IMR-90 (cell line): ENCODE measurements around the gene P2RX3. TPM values are rescaled to one million over a fixed set of nuclear protein-coding genes. Genes with fewer than 3 reads are reported as not detected.
A peak's percentile ranks its signal among the peaks of the same experiment; 100 is the strongest.

Source experiments
- ATAC-seq: fragments of 200-7000 bp; cut with Tn5 transposase; 2 replicates; pipeline ENCODE4 v1.9.1; 2020; ENCODE audit warnings: low read depth, mild to moderate bottlenecking, moderate library complexity
- BruUV-seq: library from RNA; stranded (reverse); fragments of 400-500 nt; replicated peaks from 2 replicates; lab custom pipeline; 2021; lab: Mats Ljungman, UMichigan
- CTCF ChIA-PET: fragments of 300-600 bp; formaldehyde crosslinking; extraction: SDS; loops from one replicate; lab custom pipeline; 2021; ENCODE audit warnings: antibody characterized with exemption; lab: Yijun Ruan, JAX
- POLR2A ChIA-PET: fragments of 300-600 bp; sonication (Branson Sonifier 250); formaldehyde crosslinking; loops from one replicate; lab custom pipeline; 2022; ENCODE audit warnings: antibody characterized with exemption; ENCODE audit not compliant: unreplicated experiment; lab: Charles Lee
- DNase-seq: peaks from one replicate; pipeline ENCODE4 v3.0.0; 2013
- H2AFZ ChIP-seq: replicated peaks from 2 replicates; pipeline ENCODE3; 2013; ENCODE audit warnings: low read length, mild to moderate bottlenecking; ENCODE audit not compliant: poor library complexity
- H2AK5ac ChIP-seq: 2 replicates; pipeline ENCODE4 v1.6.1; 2013; ENCODE audit warnings: low read depth, low read length, inconsistent platforms
- H2AK9ac ChIP-seq: replicated peaks from 2 replicates; pipeline ENCODE3; 2013; ENCODE audit warnings: mild to moderate bottlenecking, low read depth, low read length, moderate library complexity; ENCODE audit not compliant: poor library complexity
- H2BK120ac ChIP-seq: 2 replicates; pipeline ENCODE4 v1.6.1; 2013; ENCODE audit warnings: low read depth, low read length, inconsistent platforms
- H2BK15ac ChIP-seq: 3 replicates; pipeline ENCODE4 v1.6.1; 2013; ENCODE audit warnings: low read depth, low read length, inconsistent platforms
- H2BK20ac ChIP-seq: 2 replicates; pipeline ENCODE4 v1.6.1; 2013; ENCODE audit warnings: low read depth, mild to moderate bottlenecking, inconsistent platforms, low read length, moderate library complexity
- H2BK5ac ChIP-seq: 2 replicates; pipeline ENCODE4 v1.6.1; 2013; ENCODE audit warnings: mild to moderate bottlenecking, low read depth, low read length, inconsistent platforms; ENCODE audit not compliant: poor library complexity, severe bottlenecking
- H3K14ac ChIP-seq: replicated peaks from 2 replicates; pipeline ENCODE4 v1.6.1; 2013; ENCODE audit warnings: low read depth, low read length, inconsistent platforms
- H3K18ac ChIP-seq: 2 replicates; pipeline ENCODE4 v1.6.1; 2013; ENCODE audit warnings: low read depth, low read length, control low read depth
- H3K23ac ChIP-seq: 2 replicates; pipeline ENCODE4 v1.6.1; 2013; ENCODE audit warnings: low read depth, low read length, inconsistent platforms
- H3K27ac ChIP-seq: 2 replicates; pipeline ENCODE4 v1.5.1; 2013; ENCODE audit warnings: mild to moderate bottlenecking, control low read depth, low read length; ENCODE audit not compliant: insufficient read depth
- H3K27me3 ChIP-seq: 2 replicates; pipeline ENCODE4 v1.6.1; 2013; ENCODE audit warnings: low read length; ENCODE audit not compliant: control insufficient read depth, insufficient read depth
- H3K36me3 ChIP-seq: 2 replicates; pipeline ENCODE4 v1.6.1; 2013; ENCODE audit warnings: low read length, mixed read lengths; ENCODE audit not compliant: control insufficient read depth, insufficient read depth
- H3K4ac ChIP-seq: 2 replicates; pipeline ENCODE4 v1.6.1; 2013; ENCODE audit warnings: low read depth, low read length, inconsistent platforms
- H3K4me1 ChIP-seq: 2 replicates; pipeline ENCODE4 v1.6.1; 2013; ENCODE audit warnings: low read length, mixed read lengths; ENCODE audit not compliant: control insufficient read depth, insufficient read depth
- H3K4me2 ChIP-seq: 2 replicates; pipeline ENCODE4 v1.6.1; 2013; ENCODE audit warnings: low read depth, mild to moderate bottlenecking, control low read depth, low read length, moderate library complexity
- H3K4me3 ChIP-seq: 2 replicates; pipeline ENCODE4 v1.5.1; 2013; ENCODE audit warnings: low read depth, mild to moderate bottlenecking, control low read depth, low read length, moderate library complexity; ENCODE audit not compliant: insufficient read depth
- H3K56ac ChIP-seq: 2 replicates; pipeline ENCODE4 v1.6.1; 2013; ENCODE audit warnings: low read length, inconsistent platforms; ENCODE audit not compliant: insufficient read depth; ENCODE audit errors: extremely low read depth
- H3K79me1 ChIP-seq, 2 experiments: 2 replicates each; pipeline ENCODE4 v1.6.1; 2013; ENCODE audit warnings: low read length in 2 of 2, inconsistent platforms in 1 of 2, low read depth in 1 of 2
- H3K9ac ChIP-seq: 2 replicates; pipeline ENCODE4 v1.6.1; 2013; ENCODE audit warnings: low read depth, low read length, control low read depth
- H3K9me1 ChIP-seq: 2 replicates; pipeline ENCODE4 v1.6.1; 2013; ENCODE audit warnings: low read length, inconsistent platforms; ENCODE audit not compliant: insufficient read depth
- H3K9me3 ChIP-seq: 2 replicates; pipeline ENCODE4 v1.6.1; 2013; ENCODE audit warnings: low read length; ENCODE audit not compliant: control insufficient read depth, insufficient read depth
- H4K20me1 ChIP-seq: 2 replicates; pipeline ENCODE4 v1.6.1; 2013; ENCODE audit warnings: low read length, inconsistent platforms; ENCODE audit not compliant: insufficient read depth
- H4K5ac ChIP-seq: 2 replicates; pipeline ENCODE4 v1.6.1; 2013; ENCODE audit warnings: mild to moderate bottlenecking, low read depth, low read length, control low read depth
- H4K8ac ChIP-seq, 2 experiments: 2 replicates each; pipeline ENCODE4 v1.6.1; 2013; ENCODE audit warnings: low read depth in 2 of 2, low read length in 2 of 2, control low read depth in 1 of 2, inconsistent platforms in 1 of 2
- H4K91ac ChIP-seq: 2 replicates; pipeline ENCODE4 v1.6.1; 2013; ENCODE audit warnings: low read depth, low read length, inconsistent platforms; ENCODE audit not compliant: insufficient read depth
- FOS ChIP-seq: fragments of 150-350 bp; IDR thresholded peaks from 2 replicates; pipeline ENCODE4 v1.6.1; 2016; ENCODE audit warnings: low read depth, low read length
- MAZ ChIP-seq: IDR thresholded peaks from 2 replicates; pipeline ENCODE4 v1.6.1; 2012; ENCODE audit warnings: low read depth, mild to moderate bottlenecking, low read length, improper control_type of control experiment, moderate library complexity, borderline replicate concordance
- RAD21 ChIP-seq: IDR thresholded peaks from 2 replicates; pipeline ENCODE4 v1.6.1; 2012; ENCODE audit warnings: low read length, improper control_type of control experiment
- SMC3 ChIP-seq: fragments of 150-350 bp; IDR thresholded peaks from 2 replicates; pipeline ENCODE4 v1.6.1; 2016; ENCODE audit warnings: low read depth, mild to moderate bottlenecking, antibody characterized with exemption, low read length, moderate library complexity
- WGBS, 2 experiments: methylation state at CpG; one replicate each; pipeline versions ENCODE4 v1.1.5 to v1.1.7; 2013; ENCODE audit warnings: missing lambda C conversion rate in 2 of 2; ENCODE audit not compliant: insufficient read length in 1 of 2; ENCODE audit errors: extremely low coverage in 2 of 2; 5-methylcytosine and 5-hydroxymethylcytosine counted together
- dilution Hi-C: fragments of 300-500 bp; cut with HindIII; formaldehyde crosslinking; loops from one replicate; pipeline ENCODE4 v1.14.3; 2018; ENCODE audit warnings: low sequenced_read_pairs; ENCODE audit not compliant: unreplicated experiment
- in situ Hi-C: fragments of 300-500 bp; cut with MboI; formaldehyde crosslinking; loops from 3 replicates; pipeline ENCODE4 v1.14.3; 2019; ENCODE audit warnings: low sequenced_read_pairs, inconsistent platforms, mixed read lengths
- intact Hi-C: fragments of 100-400 bp; cut with micrococcal nuclease; formaldehyde crosslinking; loops from 2 replicates; pipeline ENCODE4 v1.10.0; 2022
- polyA plus RNA-seq, 3 experiments: library from polyadenylated mRNA; depleted of rRNA; stranded (reverse); fragments of >200 nt; gene quantifications; 2 replicates each; pipeline ENCODE4 v1.2.3, GENCODE V29; 2012; ENCODE audit warnings: low replicate concordance in 1 of 3
- total RNA-seq: library from RNA; depleted of rRNA; stranded (reverse); fragments of >200 nt; gene quantifications from 2 replicates; pipeline ENCODE4 v1.2.3, GENCODE V29; 2012

P2RX3 gene
- total and polyA plus RNA-seq, 2 of the 4 experiments (the other 2 are of a cell fraction) = not detected

- no peak overlapping the region for H2AFZ ChIP-seq
- WGBS, 2 experiments = 4% methylated on average over 5 of the region's 12 CpGs; no CpG with 5 or more reads in 1 of the 2 experiments
- no peak overlapping the region for H2BK120ac ChIP-seq
- no peak overlapping the region for H2AK9ac ChIP-seq
- no peak overlapping the region for H3K4me2 ChIP-seq
- H4K20me1 ChIP-seq = no peaks in the 10 kb centered on the region
- H2BK15ac ChIP-seq = no peak overlapping the region
- CTCF ChIA-PET = interaction anchor here (0.5 kb wide), 1 partner anchor 323 kb away, joined by 4 read pairs; no protein-coding TSS in a partner anchor
- no peak overlapping the region for H4K91ac ChIP-seq
- in situ Hi-C loops = loop anchor here (5.0 kb wide), 1 partner anchor 187 kb away; no protein-coding TSS in a partner anchor
- no peak for ATAC-seq
- POLR2A ChIA-PET = no interaction called here
- no peak overlapping the region for H3K4ac ChIP-seq
- no peak overlapping the region for H4K8ac ChIP-seq
- peaks cover 6% of the 10 kb centered on the region for H3K9me1 ChIP-seq
- H4K5ac ChIP-seq = no peak overlapping the region
- peaks cover 31% of the 10 kb centered on the region for H3K27me3 ChIP-seq
- H3K79me1 ChIP-seq = peaks cover 2 to 12% of the 10 kb centered on the region in 2 experiments; a peak in 3 of 4 replicates
- no peak overlapping the region for H3K27ac ChIP-seq
- no peak overlapping the region for H3K23ac ChIP-seq
- no peak overlapping the region for H3K18ac ChIP-seq
- no peaks in the 10 kb centered on the region for H3K36me3 ChIP-seq
- no TSS peak for BruUV-seq
- no peak overlapping the region for H2BK5ac ChIP-seq
- no peak overlapping the region for H3K9ac ChIP-seq
- no peak overlapping the region for H3K4me3 ChIP-seq
- peak; percentile 14; the same call in 1 of the 2 replicates for TF ChIP-seq RAD21
- TF ChIP-seq MAZ = no peak
- TF ChIP-seq SMC3 = no peak
- no peak for TF ChIP-seq FOS
- no peak overlapping the region for H2BK20ac ChIP-seq
- H3K4me1 ChIP-seq = peaks cover 5% of the 10 kb centered on the region
- DNase-seq = no peak
- no peak overlapping the region for H2AK5ac ChIP-seq
- intact Hi-C loops = loop anchor here (10.0 kb wide), 1 partner anchor 1185 kb away; no protein-coding TSS in a partner anchor
- H3K9me3 ChIP-seq = no peaks in the 10 kb centered on the region
- no peak overlapping the region for H3K14ac ChIP-seq
- dilution Hi-C loops = no loop called here
- H3K56ac ChIP-seq = no peak overlapping the region
These were observed 2.0 kb downstream of the P2RX3 start for GRCh38 chr11:57340039-57340615.
